HG02623 (cell line): ENCODE results near the gene HS2ST1.
"Not testable (repeated sequence)": the region's sequence is repeated elsewhere in the genome, so short reads cannot be mapped to it uniquely, and the experiment has no call there.

Experiments
- ATAC-seq: cut with Tn5 transposase; IDR thresholded peaks from one replicate; pipeline ENCODE4 v1.9.1; 2021; ENCODE audit warnings: moderate library complexity; ENCODE audit not compliant: unreplicated experiment

Gene HS2ST1

DNA sequence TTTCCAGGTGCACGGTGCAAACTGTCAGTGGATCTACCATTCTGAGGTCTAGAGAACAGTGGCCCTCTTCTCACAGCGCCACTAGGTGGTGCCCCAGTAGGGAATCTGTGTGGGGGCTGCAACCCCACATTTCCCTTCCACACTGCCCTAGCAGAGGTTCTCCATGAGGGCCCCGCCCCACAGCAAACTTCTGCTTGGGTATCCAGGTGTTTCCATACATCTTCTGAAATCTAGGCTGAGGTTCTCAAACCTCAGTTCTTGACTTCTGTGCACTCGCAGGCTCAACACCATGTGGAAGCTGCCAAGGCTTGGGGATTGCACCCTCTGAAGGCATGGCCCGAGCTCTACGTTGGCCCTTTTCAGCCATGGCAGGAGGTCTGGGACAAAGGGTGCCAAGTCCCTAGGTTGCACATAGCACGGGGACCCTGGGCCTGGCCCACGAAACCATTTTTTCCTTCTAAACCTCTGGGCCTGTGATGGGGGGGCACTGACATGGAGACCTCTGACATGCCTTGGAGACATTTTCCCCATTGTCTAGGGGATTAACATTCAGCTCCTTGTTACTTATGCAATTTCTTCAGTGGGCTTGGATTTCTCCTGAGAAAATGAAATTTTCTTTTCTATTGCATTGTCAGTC, 10.0 kb downstream of the HS2ST1 start:
- no peak for ATAC-seq

DNA sequence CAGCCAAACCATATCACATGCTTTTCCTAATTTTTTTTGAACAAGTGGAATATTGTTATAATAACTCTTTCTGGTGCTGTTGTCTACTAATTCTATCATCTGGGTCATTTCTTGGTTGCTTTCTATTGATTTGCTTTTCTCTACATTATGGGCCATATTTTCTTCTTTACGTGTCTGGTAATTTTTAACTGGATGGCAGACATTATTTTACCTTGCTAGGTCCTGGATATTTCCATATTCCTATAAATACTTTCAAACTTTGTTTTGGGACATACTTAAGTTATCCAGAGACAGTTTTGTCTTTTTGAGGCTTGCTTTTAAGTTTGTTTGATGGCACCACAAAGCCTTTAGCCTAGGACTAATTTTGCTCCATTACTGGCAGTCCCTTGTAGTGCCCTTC, 11.3 kb downstream of the HS2ST1 start:
- no peak for ATAC-seq

DNA sequence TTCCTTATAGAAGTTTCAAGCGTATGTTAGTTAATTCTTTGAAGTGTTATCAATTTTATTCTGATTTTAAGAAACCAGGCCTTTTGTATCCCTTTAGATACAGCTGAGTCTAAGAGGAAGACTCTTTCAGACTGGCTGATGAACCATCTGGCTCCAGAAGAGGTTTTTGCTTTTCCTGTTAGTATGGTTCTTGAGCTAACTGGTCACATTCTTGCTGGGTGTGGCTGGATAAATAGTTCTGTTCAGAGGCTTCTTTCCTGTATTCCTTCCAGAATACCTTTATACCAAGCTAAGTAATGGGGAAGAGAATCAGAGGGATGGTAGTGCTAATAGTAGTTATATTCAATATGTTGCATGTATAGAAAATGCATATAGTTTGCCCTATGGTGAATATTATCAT, 12.4 kb downstream of the HS2ST1 start:
- no peak for ATAC-seq

DNA sequence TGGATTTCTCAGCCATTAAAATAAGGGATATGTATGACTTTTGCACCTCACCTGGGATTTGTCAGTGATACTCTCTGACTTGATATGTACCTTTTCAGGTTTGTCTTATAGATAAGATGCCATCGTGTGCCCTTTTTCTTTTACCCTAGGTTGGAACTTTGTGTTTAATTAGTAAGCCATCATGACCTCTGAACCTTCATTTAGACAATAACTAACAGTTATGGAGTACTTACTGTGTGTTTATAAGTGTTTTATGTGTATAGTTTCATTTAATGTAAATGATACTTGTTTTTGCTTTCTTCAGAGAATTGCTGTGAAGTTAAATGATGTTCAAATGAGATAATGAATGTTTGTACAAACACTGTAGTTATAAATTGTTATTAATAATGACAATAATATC, 14.4 kb downstream of the HS2ST1 start:
- ATAC-seq: no peak

DNA sequence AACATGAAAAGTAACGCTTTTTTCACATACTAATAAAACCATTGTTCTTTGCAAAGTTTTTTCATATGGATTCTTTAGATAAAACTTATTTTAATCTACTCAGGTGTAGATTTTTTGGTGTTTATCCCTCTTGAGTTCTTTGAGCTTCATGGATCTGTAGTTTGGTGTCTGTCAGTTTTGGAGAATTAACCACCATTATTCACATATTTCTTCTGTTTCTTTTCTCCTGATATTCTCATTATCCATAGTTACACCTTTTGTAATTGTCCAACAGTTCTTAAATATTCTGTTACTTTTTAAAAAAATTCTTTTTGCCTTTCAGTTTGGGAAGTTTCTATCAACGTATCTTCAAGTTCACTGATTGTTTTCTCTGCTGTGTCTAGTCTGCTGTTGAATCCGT, 18.6 kb downstream of the HS2ST1 start:
- ATAC-seq: no peak

DNA sequence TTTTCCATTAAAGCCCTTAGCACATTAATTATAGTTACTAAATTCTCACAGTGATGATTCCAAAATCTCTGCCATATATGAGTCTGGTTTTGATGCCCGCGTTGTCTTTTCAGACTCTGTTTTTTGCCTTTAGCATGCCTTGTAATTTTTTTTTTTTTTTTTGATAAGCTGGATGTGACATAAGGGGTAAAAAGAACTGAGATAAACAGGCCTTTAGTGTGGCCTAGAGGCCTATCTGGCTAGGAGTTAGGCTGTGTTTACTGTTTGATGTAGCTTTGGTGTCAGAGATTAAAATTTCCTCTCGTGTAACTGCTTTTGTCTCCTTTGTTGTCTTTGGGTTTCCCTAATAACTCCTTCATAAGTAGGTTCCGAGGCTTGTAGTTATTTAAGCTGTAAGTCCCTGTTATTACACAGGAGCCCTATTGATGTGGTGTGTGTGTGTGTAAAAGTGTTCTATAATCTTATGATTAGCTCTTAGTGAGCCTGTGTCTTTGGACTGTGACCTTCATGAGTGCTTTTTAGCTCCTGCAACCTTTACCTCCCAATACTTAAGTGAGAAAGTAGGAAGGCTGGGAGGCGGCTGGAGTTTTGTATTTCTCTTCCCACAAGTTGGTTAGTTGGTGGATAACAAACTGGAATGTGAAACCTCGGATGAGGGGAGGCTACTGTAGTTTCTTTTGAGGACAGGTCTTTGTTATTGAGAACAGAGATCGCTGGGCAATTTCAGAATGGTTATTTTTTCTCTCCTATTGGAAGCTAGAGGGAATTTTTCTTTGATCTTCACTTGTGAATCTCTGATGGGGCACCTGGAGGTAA, 19.3 kb downstream of the HS2ST1 start:
- ATAC-seq: no peak

DNA sequence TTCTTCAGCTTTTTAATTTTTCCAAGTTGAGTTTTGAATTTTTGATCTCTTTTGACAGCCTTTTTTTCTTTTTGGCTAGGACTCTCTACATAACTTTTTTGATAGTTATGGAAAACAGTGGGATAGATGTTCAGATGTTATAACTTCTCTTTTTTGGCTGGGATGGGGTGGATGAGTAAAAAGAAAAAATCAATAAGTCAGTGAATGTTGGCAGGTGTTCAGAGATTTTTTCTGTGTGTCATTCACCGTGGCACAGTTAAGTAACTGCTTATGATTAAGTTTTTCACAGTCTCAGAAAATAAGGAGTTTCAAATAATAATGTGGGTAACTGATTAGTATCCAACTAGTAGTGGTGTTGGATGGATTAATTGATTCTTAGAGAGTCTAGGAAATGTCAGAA, 24.0 kb downstream of the HS2ST1 start:
- no peak for ATAC-seq

DNA sequence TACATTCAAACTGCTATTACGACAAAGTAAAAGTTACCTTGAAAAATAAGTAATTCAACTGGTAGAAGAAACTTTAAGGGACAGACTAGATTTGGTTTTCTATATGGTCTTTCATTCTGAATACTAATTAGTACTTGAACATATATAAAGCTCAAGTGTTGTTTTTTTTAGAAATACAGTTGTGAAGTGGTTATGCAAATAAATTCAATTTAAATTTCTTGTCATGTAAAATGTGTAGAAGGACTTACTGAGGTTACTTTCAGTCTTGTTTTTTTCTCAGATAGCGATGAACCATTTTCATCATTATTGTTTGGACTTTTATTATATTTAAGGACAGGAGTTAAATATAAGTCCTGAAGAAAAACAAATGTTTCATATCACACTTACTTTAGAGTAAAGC, 24.4 kb downstream of the HS2ST1 start:
- ATAC-seq: no peak

DNA sequence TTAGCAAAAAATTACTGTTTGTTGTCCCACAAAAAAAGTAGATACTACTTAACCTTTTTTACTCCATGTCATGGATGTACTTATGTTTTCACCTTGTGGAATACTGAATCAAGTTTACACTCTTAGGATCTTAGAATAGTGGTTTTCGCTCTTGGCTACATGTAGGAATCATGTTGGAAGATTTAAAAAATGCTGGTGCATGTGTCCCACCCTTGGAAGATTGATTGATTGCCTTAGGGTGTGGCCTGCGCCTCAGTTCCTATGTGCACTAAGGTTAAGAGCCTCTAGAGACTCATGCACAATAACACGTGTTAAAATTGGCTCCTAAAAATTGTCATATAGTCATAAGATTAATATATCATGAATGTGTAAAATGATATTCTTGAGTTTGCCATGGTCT, 25.0 kb downstream of the HS2ST1 start:
- no peak for ATAC-seq

DNA sequence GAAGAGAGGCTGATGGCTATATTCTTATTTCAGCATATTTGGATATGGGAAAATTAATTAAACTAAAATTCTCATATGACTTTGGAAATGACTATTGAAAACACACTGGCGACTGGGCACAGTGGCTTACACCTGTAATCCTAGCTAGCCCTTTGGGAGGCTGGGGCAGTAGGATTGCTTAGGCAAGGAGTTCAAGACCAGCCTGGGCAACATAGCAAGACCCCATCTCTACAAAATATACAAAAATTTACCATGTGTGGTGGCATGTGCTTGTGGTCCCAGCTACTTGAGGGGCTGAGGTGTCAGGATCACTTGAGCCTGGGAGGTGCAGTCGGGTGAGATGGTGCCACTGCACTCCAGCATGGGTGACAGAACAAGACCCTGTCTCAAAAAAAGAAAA, 26.2 kb downstream of the HS2ST1 start:
- no peak for ATAC-seq

DNA sequence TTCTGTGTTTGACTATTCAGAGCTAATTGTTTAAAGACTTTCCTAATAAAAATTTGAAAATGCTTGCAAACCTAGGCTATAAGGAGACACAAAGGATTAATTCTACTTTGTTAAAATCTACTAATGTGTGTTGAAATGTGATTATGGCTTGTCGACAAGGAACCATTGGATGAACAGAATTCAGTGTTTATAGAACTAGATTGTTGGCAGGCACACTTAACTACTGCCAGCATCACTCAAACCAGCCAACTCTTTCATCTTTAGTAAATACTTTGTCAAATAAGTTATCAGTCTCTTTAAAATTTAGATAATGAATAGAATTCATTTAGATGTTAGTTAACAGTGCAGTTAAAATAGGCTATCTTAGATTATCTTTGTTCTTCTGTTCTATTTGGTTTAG, 27.6 kb downstream of the HS2ST1 start:
- no peak for ATAC-seq

DNA sequence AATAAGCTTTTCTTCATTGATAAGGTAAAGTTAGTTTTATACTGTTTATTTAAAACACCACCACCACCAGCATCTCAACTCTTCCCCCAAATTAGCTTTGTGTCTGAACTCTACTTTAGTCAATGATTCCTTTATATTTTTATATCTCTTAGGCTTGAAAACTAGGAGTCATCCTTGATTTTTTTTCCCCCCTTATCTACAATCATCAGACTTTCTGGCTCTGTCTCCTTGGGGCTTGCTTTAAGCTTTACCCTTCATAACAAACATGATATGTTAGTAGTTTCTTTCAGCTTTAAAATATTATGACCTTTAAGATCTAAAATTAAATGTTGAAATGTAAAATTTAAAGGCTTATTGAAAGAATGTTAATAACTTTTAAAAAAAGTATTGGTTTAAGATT, 28.3 kb downstream of the HS2ST1 start:
- ATAC-seq: no peak

DNA sequence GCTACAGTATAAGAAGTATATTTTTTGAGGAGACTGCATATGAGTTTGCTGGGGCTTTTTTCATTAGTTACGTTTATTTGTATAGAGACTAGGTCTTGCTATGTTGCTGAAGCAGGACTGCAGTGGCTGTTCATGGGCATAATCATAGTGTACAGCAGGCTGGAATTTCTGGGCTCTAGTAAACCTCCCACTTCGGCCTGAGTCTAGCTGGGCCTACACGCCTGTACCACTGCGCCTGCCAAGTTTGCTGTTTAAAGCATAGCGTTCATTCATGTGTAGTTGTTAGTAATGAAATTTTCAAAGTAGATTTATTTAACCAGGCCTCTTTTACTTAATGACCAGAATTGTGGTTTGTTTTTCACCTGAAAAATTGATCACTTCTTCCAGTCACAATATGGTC, 33.8 kb downstream of the HS2ST1 start:
- ATAC-seq: no peak

DNA sequence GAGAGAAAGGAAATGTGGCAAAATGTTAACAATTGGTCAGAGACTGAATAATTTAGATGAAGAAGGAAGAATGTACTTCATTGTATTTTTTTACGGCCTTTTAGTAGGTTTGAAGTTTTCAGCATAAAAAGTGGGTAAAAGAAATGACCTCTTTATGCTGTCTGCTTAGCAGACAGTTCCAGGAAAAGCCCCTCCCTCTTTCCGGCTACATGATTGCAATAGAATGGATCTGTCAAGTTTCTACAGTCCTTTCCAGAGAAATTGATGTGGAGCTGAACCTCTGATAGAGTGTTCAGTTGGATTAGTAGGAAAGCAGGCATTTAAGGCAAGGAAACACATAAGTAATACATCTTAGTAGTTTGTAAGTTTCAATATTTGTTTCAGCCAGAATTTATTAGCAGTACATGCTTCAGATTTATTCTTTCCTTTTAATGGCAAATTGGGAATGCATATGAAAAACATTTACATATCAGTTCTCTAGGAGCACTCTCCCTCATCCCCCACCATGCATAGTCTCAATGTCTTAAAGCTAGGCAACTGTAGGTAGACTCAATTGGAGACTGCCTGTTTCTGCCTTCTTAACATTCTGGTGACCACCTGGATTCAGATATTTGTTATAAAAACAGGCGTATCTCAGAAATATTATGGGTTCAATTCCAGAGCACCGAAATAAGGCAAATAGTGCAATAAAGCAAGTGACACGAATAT, 36.4 kb downstream of the HS2ST1 start:
- ATAC-seq: no peak

DNA sequence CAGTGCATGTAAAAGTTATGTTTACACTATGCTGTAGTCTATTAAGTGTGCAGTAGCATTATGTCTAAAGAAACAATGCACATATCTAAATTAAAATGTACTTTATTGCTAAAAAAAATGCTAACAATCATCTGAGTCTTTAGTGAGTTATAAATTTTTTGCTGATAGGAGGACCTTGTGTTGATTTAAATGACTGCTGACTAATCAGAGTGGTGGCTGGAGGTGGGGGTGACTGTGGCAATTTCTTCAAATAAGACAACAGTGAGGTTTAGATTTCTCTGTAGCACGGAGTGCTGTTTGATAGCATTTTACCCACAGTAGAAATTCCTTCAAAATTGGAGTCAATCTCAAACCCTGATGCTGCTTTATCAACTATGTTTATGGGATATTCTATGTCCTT, 37.0 kb downstream of the HS2ST1 start:
- no peak for ATAC-seq

DNA sequence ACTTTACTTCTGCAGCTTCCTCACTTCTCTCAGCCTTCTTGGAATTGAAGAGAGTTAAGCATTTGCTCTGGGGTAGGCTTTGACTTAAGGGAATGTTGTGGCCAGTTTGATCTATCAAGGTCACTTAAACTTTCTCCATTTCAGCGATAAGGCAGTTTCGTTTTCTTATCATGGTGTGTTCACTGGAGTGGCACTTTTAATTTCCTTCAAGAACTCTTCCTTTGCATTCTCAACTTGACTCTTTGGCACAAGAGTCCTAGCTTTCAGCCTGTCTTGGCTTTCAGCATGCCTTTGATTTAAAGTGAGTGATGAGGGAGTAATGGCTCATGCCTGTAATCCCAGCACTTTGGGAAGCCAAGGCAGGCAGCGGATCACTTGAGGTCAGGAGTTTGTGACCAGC, 38.7 kb downstream of the HS2ST1 start:
- no peak for ATAC-seq

DNA sequence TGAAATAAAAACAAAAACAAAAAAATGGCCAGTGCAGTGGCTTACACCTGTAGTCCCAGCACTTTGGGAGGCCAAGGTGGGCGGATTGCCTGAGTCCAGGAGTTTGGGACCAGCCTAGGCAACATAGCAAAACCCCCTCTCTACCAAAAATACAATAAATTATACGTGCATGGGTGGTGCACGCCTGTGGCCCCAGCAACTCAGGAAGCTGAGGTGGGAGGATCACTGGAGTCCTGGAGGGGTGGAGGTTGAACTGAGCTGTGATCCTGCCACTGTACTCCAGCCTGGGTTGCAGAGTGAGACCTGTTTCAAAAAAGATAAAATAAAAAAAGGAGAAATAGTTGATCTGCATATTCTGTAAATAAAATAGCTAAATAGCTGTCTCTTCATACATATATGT, 41.2 kb downstream of the HS2ST1 start:
- ATAC-seq: no peak

DNA sequence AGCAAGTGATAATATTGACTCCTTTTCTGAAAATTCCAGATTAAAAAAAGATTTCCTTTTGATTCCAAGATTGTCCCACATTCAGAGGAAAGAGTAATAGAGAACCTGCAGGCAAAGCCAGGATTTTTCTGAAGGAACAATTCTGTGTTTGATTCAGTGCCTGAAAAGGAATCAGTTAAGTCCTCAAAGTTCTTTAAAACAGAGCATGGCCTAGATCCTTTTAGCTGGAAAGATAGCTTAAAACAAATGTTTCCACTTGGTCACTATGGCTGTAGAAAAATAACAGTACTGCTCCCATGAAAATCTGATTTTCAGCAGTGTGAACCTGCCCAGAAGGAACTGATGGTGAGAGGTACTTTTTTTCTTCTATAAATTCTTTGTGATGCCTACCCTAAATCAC, 41.8 kb downstream of the HS2ST1 start:
- ATAC-seq: no peak

DNA sequence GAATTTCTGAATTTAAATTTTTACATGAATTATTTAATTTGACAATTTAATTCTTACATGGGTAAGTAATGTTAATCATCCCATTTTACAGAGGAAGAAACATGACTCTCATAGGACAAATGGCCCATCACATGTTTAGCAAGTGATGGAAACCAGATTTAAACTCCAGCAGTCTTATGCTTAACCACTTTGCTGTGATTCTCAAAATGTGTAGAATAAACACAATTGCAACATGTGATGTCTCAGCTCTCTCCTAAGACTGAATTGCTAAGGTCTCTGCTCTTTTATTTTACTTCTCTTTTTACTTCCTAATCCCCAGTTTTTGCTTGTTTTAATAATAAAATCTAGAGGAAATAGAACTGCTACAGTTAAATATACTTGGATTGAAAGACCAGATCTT, 42.8 kb downstream of the HS2ST1 start:
- ATAC-seq: no peak

DNA sequence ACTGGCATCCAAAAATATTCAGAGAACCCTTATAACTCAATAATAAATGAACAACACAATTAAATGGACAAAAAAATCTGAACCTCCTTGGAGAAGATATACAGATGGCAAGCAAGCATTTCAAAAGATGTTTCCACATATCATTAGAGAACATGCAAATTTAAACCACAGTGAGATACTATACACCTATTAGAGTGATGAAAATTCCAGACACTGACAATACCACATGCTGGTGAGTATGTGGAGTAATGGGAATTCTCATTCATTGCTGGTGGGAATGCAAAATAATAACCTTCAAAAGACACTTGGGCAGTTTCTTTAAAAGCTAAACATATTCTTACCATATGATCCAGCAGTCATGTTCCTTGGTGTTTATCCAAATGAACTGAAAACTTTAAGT, 46.1 kb downstream of the HS2ST1 start:
- no peak for ATAC-seq

DNA sequence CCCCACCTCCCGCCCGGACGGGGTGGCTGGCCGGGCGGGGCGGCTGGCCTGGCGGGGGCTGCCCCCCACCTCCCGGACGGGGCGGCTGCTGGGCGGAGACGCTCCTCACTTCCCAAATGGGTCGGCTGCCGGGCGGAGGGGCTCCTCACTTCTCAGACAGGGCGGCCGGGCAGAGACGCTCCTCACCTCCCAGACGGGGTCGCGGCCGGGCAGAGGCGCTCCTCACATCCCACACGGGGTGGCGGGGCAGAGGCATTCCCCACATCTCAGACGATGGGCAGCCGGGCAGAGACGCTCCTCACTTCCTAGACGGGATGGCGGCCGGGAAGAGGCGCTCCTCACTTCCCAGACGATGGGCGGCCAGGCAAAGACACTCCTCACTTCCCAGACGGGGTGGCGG, 49.4 kb downstream of the HS2ST1 start:
- ATAC-seq: not testable (repeated sequence)
